Medulla oblongata (tissue), 1 donor: ENCODE measurements around the gene LHFPL6.

Source experiments
- DNase-seq: peaks from one replicate; pipeline ENCODE4 v3.0.0-alpha.2; 2015; ENCODE audit errors: extremely low spot score

The LHFPL6 gene

GRCh38 chr13:39590466-39591036, 12.4 kb downstream of the LHFPL6 start:
- DNase-seq = no peak

GRCh38 chr13:39588384-39588783, 14.6 kb downstream of the LHFPL6 start:
- DNase-seq = no peak

GRCh38 chr13:39587939-39588338, 15.1 kb downstream of the LHFPL6 start:
- no peak for DNase-seq

GRCh38 chr13:39586958-39587605, 15.9 kb downstream of the LHFPL6 start:
- no peak for DNase-seq

GRCh38 chr13:39586151-39586550, 16.8 kb downstream of the LHFPL6 start:
- DNase-seq = no peak

- DNase-seq = no peak
Measured at GRCh38 chr13:39585219-39585618, 17.8 kb downstream of the LHFPL6 start.

GRCh38 chr13:39580881-39581575, 22.0 kb downstream of the LHFPL6 start:
- DNase-seq = no peak

- DNase-seq = no peak
Measured at GRCh38 chr13:39578821-39579291, 24.1 kb downstream of the LHFPL6 start.

GRCh38 chr13:39577838-39578491, 25.0 kb downstream of the LHFPL6 start:
- no peak for DNase-seq

- DNase-seq = no peak
Measured at GRCh38 chr13:39577203-39577602, 25.8 kb downstream of the LHFPL6 start.

- no peak for DNase-seq
Measured at GRCh38 chr13:39575641-39576238, 27.3 kb downstream of the LHFPL6 start.

GRCh38 chr13:39571502-39572092, 31.4 kb downstream of the LHFPL6 start:
- no peak for DNase-seq

- DNase-seq = no peak
Measured at GRCh38 chr13:39567569-39567968, 35.4 kb downstream of the LHFPL6 start.

- no peak for DNase-seq
Measured at GRCh38 chr13:39566216-39566869, 36.6 kb downstream of the LHFPL6 start.

- peak; percentile 20 for DNase-seq
Measured at GRCh38 chr13:39565036-39565949, 37.7 kb downstream of the LHFPL6 start.

- DNase-seq = no peak
Measured at GRCh38 chr13:39563470-39563735, 39.6 kb downstream of the LHFPL6 start.

- no peak for DNase-seq
Measured at GRCh38 chr13:39561971-39562370, 41.0 kb downstream of the LHFPL6 start.

GRCh38 chr13:39559847-39560246, 43.1 kb downstream of the LHFPL6 start:
- DNase-seq = no peak

- DNase-seq = no peak
Measured at GRCh38 chr13:39557285-39557955, 45.6 kb downstream of the LHFPL6 start.

GRCh38 chr13:39556866-39557265, 46.1 kb downstream of the LHFPL6 start:
- DNase-seq = no peak
